SK-N-SH (cell line): Measurements from ENCODE around the gene GNAS-AS1.

Source experiments
- EP300 ChIP-seq, 2 experiments: IDR thresholded peaks; 2 replicates each; pipeline versions ENCODE4 v1.4.0 to v1.6.1; 2012; ENCODE audit warnings: borderline replicate concordance in 1 of 2, low read depth in 1 of 2, low read length in 1 of 2
- EZH2phosphoT487 ChIP-seq: fragments of 200-600 bp; sonication (generic); IDR thresholded peaks from 2 replicates; pipeline ENCODE4 v1.6.1; 2017; ENCODE audit warnings: low read depth, mixed run types, mild to moderate bottlenecking, antibody characterized with exemption, moderate library complexity, borderline replicate concordance
- GABPA ChIP-seq: IDR thresholded peaks from 2 replicates; pipeline ENCODE4 v1.4.0; 2012; ENCODE audit warnings: low read depth, mild to moderate bottlenecking
- MXI1 ChIP-seq: IDR thresholded peaks from 2 replicates; pipeline ENCODE4 v1.6.1; 2012; ENCODE audit warnings: mild to moderate bottlenecking, low read depth, low read length, improper control_type of control experiment
- NFIC ChIP-seq: IDR thresholded peaks from 2 replicates; pipeline ENCODE4 v1.4.0; 2012; ENCODE audit warnings: borderline replicate concordance
- PBX3 ChIP-seq: IDR thresholded peaks from 2 replicates; pipeline ENCODE4; 2012
- POLR2AphosphoS5 ChIP-seq: IDR thresholded peaks from 2 replicates; pipeline ENCODE4 v1.6.1; 2012; ENCODE audit warnings: low read depth, low read length
- REST ChIP-seq: IDR thresholded peaks from 2 replicates; pipeline ENCODE4 v1.6.1; 2012; ENCODE audit warnings: mild to moderate bottlenecking, low read depth, low read length, moderate library complexity
- TEAD4 ChIP-seq: IDR thresholded peaks from 2 replicates; pipeline ENCODE4 v1.4.0; 2012; ENCODE audit warnings: mild to moderate bottlenecking, borderline replicate concordance; ENCODE audit not compliant: insufficient read depth
- TF ChIP-seq, protein P1 (sequence below): fragments of 200-600 bp; sonication (generic); IDR thresholded peaks from 2 replicates; pipeline ENCODE4 v1.6.1; 2017; ENCODE audit warnings: antibody characterized with exemption, mild to moderate bottlenecking, moderate library complexity
- TF ChIP-seq, protein P2 (sequence below): fragments of 150-350 bp; IDR thresholded peaks from 2 replicates; pipeline ENCODE4 v1.6.1; 2017; ENCODE audit warnings: antibody characterized with exemption, low read length, low read depth, borderline replicate concordance

DNA sequence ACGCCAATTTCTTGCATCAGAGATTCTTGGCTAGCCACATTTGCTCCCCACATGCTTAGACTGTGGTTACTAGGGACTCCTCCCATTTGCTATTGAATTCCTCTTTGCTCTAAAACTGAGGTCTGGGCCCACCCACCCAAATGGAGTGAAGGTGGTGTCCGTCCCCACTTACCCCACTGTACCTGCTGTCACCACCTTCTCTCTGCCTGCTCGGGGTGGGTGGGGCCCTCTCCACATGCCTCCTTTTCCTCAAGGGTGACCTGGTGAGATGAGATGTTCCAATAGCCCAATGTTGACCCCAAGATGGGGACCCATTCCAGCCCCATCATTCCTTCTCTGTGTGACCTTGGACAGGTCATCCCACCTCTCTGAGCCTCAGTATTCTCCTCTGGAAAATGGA, 74.6 kb downstream of the GNAS-AS1 start:
- TF ChIP-seq, protein P1, sequence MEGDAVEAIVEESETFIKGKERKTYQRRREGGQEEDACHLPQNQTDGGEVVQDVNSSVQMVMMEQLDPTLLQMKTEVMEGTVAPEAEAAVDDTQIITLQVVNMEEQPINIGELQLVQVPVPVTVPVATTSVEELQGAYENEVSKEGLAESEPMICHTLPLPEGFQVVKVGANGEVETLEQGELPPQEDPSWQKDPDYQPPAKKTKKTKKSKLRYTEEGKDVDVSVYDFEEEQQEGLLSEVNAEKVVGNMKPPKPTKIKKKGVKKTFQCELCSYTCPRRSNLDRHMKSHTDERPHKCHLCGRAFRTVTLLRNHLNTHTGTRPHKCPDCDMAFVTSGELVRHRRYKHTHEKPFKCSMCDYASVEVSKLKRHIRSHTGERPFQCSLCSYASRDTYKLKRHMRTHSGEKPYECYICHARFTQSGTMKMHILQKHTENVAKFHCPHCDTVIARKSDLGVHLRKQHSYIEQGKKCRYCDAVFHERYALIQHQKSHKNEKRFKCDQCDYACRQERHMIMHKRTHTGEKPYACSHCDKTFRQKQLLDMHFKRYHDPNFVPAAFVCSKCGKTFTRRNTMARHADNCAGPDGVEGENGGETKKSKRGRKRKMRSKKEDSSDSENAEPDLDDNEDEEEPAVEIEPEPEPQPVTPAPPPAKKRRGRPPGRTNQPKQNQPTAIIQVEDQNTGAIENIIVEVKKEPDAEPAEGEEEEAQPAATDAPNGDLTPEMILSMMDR, result no peak
- TF ChIP-seq EZH2phosphoT487, result no peak
- no peak for TF ChIP-seq POLR2AphosphoS5
- no peak for TF ChIP-seq PBX3
- TF ChIP-seq EP300 (IDR thresholded peaks at IDR 0.05; ENCODE audit: borderline replicate concordance in 1 of 2, low read depth in 1 of 2, low read length in 1 of 2), result no peak
- TF ChIP-seq REST, result no peak
- TF ChIP-seq, protein P2, sequence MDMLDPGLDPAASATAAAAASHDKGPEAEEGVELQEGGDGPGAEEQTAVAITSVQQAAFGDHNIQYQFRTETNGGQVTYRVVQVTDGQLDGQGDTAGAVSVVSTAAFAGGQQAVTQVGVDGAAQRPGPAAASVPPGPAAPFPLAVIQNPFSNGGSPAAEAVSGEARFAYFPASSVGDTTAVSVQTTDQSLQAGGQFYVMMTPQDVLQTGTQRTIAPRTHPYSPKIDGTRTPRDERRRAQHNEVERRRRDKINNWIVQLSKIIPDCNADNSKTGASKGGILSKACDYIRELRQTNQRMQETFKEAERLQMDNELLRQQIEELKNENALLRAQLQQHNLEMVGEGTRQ, result no peak
- TF ChIP-seq NFIC, result no peak
- TF ChIP-seq TEAD4, result no peak
- TF ChIP-seq GABPA, result no peak
- no peak for TF ChIP-seq MXI1
